Gastrocnemius medialis (tissue), 4 donors: ENCODE results near the gene CDC14C. TPM values are rescaled to one million over a fixed set of nuclear protein-coding genes. Genes with fewer than 3 reads are reported as not detected.

ENCODE experiments used
- ATAC-seq, 2 donors: fragments of 150-250 bp; one replicate each; pipeline ENCODE4 v1.9.1; 2016
- DNase-seq, 2 donors: peaks; one replicate each; pipeline ENCODE4 v3.0.0-alpha.2; 2019
- H3K27ac ChIP-seq, 4 donors: fragments of 200-600 bp; sonication (generic); 1 replicate in 1 of 4; 2 replicates in 3 of 4; pipeline ENCODE4 v1.5.1; 2016 to 2018; ENCODE audit warnings: mild to moderate bottlenecking in 2 of 4, moderate library complexity in 1 of 4
- H3K27me3 ChIP-seq, 3 donors: fragments of 200-600 bp; sonication (generic) in 2 of 3; 1 replicate in 1 of 3; 2 replicates in 2 of 3; pipeline versions ENCODE4 v1.5.1 to v1.6.0; 2016 to 2019; ENCODE audit warnings: mild to moderate bottlenecking in 1 of 3, moderate library complexity in 1 of 3
- H3K36me3 ChIP-seq, 2 donors: fragments of 200-600 bp; sonication (generic) in 1 of 2; one replicate each; pipeline ENCODE4 v1.5.1; 2017 to 2018
- H3K4me1 ChIP-seq, 2 donors: fragments of 200-600 bp; sonication (generic) in 1 of 2; one replicate each; pipeline ENCODE4 v1.5.1; 2016 to 2017; ENCODE audit warnings: mild to moderate bottlenecking in 2 of 2
- H3K4me3 ChIP-seq, 4 donors: fragments of 200-600 bp; sonication (generic) in 3 of 4; 1 replicate in 1 of 4; 2 replicates in 3 of 4; pipeline ENCODE4 v1.5.1; 2016 to 2019; ENCODE audit warnings: mild to moderate bottlenecking in 2 of 4
- H3K9me3 ChIP-seq, 3 donors: fragments of 200-600 bp; sonication (generic) in 2 of 3; 1 replicate in 1 of 3; 2 replicates in 2 of 3; pipeline ENCODE4 v1.5.1; 2016 to 2019
- CTCF ChIP-seq, 5 experiments: fragments of 450-650 bp in 3 of 5; fragments of 200-600 bp in 2 of 5; sonication (generic) in 2 of 5; IDR thresholded peaks in 4 of 5; conservative IDR thresholded peaks in 1 of 5; 1 replicate in 4 of 5; 2 replicates in 1 of 5; pipeline ENCODE4 v1.5.1; 2016 to 2019; ENCODE audit warnings: antibody characterized with exemption in 5 of 5, mild to moderate bottlenecking in 3 of 5, moderate library complexity in 3 of 5
- POLR2A ChIP-seq, 2 donors: fragments of 450-650 bp; IDR thresholded peaks; one replicate each; pipeline ENCODE4 v1.6.1; 2017; ENCODE audit warnings: antibody characterized with exemption in 2 of 2, mild to moderate bottlenecking in 2 of 2, moderate library complexity in 2 of 2
- in situ Hi-C, 4 donors: fragments of 200-750 bp; cut with MboI; loops; one replicate each; pipeline versions ENCODE4 v1.15.0 to v1.8.0; 2017; ENCODE audit warnings: low sequenced_read_pairs in 4 of 4
- intact Hi-C: fragments of 100-400 bp; cut with DNase I; formaldehyde crosslinking; loops from one replicate; pipeline ENCODE4 v1.15.1; 2023; ENCODE audit warnings: low total_unique reads
- total RNA-seq, 4 donors: library from RNA; depleted of rRNA; stranded (reverse); fragments of >200 nt; gene quantifications; one replicate each; pipeline versions ENCODE4 v1.1.0 to v1.2.3, GENCODE V29; 2016

The CDC14C gene
- not detected for total RNA-seq

GRCh38 chr7:48924433-48924832, at the start of gene CDC14C:
CDC14C (plus strand) TSS chr7:48924547; CDS start chr7:48924673, 126 bp downstream.
- Histone ChIP-seq H3K4me3 (no peak within 1 kb of the TSS), H3K27me3 (no peaks in the 10 kb centered on the region), H3K36me3 (no peaks in the 10 kb centered on the region), H3K27ac (no peak within 1 kb of the TSS), H3K4me1 (no peaks in the 10 kb centered on the region), H3K9me3 (no peaks in the 10 kb centered on the region)
- TF ChIP-seq CTCF (IDR thresholded peaks at IDR 0.05 in 4 of 5, conservative IDR thresholded peaks at IDR 0.05 in 1 of 5): no peak
- no peak for TF ChIP-seq POLR2A (IDR thresholded peaks at IDR 0.05)
- in situ Hi-C loops (no loop called here), intact Hi-C loops (no loop called here)
- no peak for DNase-seq
- no peak for ATAC-seq

DNA sequence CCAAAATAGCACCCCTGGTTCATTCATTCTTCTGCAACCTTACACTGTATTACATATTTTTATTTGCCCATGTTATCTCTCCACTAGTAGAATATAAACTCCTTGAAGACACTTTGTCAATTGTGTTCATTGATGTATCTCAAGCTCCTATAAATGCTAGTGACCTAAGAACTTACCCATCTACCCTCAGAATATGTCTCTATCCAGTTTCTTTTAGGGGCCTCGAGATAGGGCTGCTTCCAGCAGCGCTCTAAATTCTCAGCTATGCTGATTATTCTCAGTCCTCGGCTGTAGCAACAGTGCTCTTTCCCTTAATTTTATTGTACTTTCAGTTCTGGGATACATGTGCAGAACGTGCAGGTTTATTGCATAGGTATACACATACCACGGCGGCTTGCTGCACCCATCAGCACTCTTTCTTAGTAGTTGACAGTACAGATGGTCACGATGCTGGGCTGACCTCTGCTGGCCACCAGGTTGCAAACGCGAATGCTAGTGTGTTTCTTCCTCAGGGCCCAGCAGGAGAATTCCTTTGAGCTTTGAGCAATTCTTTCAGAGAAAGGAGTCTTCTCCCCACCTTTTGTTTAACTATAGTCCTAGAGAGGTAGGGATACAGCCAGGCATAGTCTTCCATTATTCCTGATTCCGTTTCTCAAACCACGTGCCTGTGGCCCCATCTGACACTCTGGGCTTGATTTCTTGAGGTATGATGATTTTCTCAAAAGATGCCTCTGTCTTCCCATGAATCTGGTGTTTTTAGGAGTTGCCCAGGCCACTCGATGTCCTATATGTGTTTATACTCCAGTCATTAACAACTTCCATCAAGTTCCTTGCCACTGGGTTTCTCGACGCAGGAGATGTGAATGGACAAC, 49.1 kb upstream of the CDC14C start:
- Histone ChIP-seq H3K9me3 (no peaks in the 10 kb centered on the region), H3K27me3 (no peaks in the 10 kb centered on the region), H3K4me3 (no peak overlapping the region), H3K36me3 (no peaks in the 10 kb centered on the region), H3K4me1 (no peaks in the 10 kb centered on the region), H3K27ac (no peak overlapping the region)
- no peak for TF ChIP-seq POLR2A (IDR thresholded peaks at IDR 0.05)
- no peak for TF ChIP-seq CTCF (IDR thresholded peaks at IDR 0.05 in 4 of 5, conservative IDR thresholded peaks at IDR 0.05 in 1 of 5)
- DNase-seq (no peak), ATAC-seq (no peak)
- intact Hi-C loops: no loop called here
- in situ Hi-C loops: no loop called here

GRCh38 chr7:48876087-48876486, 48.3 kb upstream of the CDC14C start:
- DNase-seq (no peak), ATAC-seq (no peak)
- Histone ChIP-seq H3K36me3 (no peaks in the 10 kb centered on the region), H3K9me3 (no peaks in the 10 kb centered on the region), H3K27ac (no peak overlapping the region), H3K4me3 (no peak overlapping the region), H3K27me3 (no peaks in the 10 kb centered on the region), H3K4me1 (no peaks in the 10 kb centered on the region)
- TF ChIP-seq POLR2A (IDR thresholded peaks at IDR 0.05): no peak
- no peak for TF ChIP-seq CTCF (IDR thresholded peaks at IDR 0.05 in 4 of 5, conservative IDR thresholded peaks at IDR 0.05 in 1 of 5)
- intact Hi-C loops: no loop called here
- in situ Hi-C loops: no loop called here

- Histone ChIP-seq H3K9me3 (no peaks in the 10 kb centered on the region), H3K27ac (no peak overlapping the region), H3K36me3 (no peaks in the 10 kb centered on the region), H3K4me1 (no peaks in the 10 kb centered on the region), H3K4me3 (no peak overlapping the region), H3K27me3 (no peaks in the 10 kb centered on the region)
- intact Hi-C loops: no loop called here
- in situ Hi-C loops: no loop called here
- TF ChIP-seq POLR2A (IDR thresholded peaks at IDR 0.05): no peak
- TF ChIP-seq CTCF (IDR thresholded peaks at IDR 0.05 in 4 of 5, conservative IDR thresholded peaks at IDR 0.05 in 1 of 5): no peak
- ATAC-seq (no peak), DNase-seq (no peak)
Observed at GRCh38 chr7:48880851-48881250, 43.5 kb upstream of the CDC14C start.
